NCI-H2107 treated with DMSO at 0.1 percent for 48 hours (cell line): ENCODE measurements around the gene IL34.
A peak's percentile ranks its signal among the peaks of the same experiment; 100 is the strongest.
"Not testable (repeated sequence)": the region's sequence is repeated elsewhere in the genome, so short reads cannot be mapped to it uniquely, and the experiment has no call there.

ENCODE experiments used
- DNase-seq: peaks from one replicate; lab custom pipeline; 2025; ENCODE audit not compliant: unreplicated experiment; lab: John Stamatoyannopoulos, UW

Gene IL34

DNA sequence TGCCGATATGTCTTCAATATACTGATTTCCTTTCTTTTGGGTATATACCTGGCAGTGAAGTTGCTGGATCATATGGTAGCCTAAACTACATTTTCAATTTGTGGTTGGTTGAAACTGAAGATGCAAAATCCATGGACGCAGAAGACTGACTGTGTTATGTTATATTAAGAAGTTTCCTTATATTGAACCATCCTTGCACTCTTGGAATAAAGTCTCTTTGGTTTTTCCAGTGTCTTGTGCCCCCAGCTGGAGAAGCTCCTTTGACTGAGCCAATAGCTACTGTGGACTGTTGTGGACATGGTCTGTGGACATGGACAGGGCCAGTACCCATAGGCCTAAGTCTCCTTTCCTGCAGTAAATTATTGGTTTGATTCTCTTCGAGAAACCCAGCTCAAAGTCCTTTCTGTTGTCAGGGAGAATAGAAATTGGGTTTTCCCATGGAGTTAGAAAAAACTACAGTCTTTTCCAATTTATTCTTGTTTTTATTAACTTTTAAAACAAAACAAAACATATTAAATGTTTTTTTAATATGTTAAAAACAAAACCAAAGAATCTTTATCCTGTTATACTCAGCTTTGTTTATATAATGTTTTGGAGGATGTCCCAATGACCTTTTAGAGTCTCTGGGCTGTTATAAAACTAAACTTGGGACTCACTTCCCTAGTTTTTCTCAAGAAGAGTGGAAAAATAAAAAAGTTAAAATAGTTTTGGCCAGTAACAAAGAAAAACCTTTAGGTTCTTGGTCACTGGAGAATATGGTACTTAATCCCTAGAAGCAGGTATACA is 15.2 kb upstream of the IL34 start:
- no peak for DNase-seq

DNA sequence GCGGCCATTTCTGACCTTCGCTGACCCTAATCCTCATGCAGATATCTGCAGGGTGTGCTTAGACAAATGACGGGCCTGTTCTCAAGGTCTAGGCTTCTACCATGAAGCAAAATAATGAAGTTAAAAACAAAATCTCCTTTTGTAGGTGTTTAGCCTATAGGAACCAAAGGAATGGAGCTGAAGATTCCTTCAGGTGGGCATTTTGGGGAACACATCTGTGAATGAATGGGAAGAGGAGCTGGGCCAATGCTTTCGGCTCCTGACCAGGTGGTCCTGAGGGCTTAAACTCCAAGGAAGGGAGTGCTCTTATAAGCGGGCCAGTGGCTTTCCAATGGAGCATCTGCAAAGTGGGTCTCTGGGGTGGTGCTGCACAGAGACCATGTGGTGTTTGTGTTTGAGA is 14.1 kb upstream of the IL34 start:
- DNase-seq: no peak

DNA sequence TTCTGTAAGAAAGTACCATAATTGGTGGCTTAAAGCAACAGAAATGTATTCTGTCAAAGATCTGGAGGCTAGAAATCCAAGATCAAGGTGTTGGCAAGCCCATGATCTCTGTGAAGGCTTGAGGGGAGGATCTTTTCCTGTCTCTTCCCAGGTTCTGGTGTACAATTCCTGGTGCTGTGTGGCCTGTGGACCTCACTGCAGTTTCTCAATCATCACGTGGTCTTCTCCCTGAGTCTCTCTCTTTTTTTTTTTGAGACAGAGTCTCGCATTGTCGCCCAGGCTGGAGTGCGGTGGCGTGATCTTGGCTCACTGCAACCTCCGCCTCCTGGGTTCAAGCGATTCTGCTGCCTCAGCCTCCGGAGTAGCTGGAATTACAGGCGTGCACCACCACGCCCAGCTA is 12.7 kb upstream of the IL34 start:
- not testable (repeated sequence) for DNase-seq

DNA sequence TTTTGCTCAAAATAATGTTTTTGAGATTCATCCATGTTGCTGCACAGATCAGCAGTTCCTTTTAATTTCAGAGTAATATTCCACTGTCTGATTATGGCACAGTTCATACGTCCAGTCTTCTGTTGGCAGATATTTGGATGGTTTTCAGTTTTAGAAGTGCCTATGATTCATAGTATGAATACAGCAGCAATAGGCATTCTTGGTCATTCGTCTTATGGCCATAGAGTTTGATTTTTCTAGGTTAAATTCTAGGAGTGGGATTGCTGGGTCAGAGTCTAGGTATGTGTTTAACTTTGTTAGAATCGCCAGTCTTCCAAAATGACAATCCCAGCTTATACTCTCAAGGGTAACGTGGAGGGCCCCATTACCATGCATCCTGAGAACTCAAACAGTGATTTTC is 11.5 kb upstream of the IL34 start:
- no peak for DNase-seq

DNA sequence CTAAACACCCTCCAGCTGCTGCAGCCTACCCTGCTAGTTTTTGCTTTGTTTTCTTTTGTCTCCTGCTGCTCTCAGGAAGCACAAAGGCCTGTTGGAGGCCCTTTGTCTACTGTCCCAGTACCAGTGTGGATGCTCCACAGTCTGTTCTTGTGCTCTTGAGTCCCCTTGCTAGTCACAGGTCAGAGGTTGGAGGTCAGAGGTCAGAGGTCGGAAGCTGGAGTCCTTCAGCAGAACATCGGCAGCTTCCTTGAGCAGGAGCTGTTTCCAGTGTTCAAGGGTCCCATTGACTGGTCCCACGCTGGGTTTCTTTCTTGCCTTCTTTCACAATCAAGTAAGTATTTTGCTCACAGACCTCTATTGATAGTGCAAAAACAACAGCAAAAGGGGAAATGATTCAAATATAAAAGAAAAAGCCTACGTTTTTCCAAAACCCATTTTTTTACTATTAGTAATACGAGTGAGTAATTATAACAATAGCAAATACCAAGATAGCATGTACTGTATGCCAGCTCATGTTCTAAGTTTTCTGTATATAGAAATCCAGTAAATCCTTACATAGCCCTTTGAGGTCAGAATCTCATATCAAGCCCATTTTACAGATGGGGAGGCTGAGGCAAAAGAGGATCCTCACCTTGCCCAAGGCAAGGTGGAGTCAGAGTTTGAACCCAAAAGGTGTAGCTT is 10.9 kb upstream of the IL34 start:
- DNase-seq: no peak

DNA sequence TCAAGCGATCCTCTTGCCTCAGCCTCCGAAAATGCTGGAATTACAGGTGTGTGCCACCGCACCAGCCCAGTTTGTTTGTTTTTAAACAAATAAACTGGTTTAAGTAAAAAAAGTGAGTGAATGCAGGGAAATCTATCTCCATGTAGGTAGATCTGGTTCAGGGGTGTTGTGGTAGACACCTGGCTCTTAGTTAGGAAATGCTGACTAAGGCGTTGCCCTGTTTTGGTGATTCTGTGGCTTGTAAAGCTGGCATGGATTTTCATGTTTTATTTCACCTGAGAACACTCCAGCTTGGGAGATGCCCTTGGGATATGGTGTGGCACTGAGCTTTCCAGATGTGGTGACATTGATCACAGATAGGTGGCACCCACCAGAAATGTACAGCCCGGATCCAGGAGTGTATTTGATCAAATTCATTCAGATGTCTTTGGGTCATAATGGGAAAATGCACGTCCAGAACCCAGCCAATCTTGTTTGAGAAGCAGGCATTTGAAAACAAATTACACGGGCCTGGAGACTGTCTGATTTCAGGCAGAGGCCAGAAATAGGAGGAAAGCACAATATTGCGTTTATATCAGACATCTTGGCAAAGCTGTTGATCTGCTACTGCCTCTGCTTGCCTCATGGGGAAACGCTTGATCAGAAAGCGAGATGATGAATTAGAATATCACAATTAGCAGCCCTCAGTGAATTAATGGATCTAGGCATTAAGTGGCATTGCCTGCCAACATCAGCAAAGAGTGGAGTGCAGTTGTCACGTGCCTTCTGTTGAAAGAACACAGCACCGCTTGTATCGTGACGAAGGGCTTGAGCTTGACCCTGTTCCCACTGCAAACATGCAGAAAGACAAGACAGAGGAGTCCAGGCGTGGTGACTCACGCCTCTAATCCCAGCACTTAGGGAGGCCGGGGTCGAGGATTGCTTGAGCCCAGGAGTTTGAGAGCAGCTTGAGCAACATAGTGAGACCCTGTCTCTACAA is 7.3 kb upstream of the IL34 start:
- no peak for DNase-seq

DNA sequence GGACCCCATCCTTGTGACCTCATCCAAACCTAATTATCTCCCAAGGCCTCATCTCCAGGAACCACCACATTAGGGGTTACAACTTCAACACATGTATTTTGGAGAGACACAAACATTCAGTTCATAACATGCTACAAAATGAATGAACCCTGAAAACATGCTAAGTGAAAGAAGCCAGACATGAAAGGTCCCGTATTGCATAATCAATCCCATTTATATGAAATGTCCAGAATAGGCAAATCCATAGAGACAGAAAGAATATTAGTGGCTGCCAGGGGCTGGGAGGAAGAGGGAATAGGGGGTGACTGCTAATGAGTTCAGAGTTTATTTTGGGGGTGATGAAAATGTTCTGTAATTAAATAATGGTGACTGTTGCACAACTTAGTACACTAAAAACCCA is 3.7 kb upstream of the IL34 start:
- DNase-seq: no peak

DNA sequence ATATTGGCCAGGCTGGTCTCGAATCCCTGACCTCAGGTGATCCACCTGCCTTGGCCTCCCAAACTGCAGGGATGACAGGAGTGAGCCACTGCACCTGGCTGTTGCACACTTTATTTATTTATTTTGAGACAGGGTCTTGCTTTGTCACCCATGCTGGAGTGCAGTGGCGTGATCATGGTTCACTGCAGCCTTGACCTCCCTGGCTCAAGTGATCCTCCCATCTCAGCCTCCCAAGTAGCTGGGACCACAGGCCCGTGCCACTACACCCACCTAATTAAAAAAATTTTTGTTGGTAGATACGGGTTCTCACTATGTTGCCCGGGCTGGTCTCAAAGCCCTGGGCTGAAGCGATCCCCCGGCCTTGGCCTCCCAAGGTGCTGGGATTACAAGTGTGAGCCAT is 3.1 kb upstream of the IL34 start:
- DNase-seq: not testable (repeated sequence)

DNA sequence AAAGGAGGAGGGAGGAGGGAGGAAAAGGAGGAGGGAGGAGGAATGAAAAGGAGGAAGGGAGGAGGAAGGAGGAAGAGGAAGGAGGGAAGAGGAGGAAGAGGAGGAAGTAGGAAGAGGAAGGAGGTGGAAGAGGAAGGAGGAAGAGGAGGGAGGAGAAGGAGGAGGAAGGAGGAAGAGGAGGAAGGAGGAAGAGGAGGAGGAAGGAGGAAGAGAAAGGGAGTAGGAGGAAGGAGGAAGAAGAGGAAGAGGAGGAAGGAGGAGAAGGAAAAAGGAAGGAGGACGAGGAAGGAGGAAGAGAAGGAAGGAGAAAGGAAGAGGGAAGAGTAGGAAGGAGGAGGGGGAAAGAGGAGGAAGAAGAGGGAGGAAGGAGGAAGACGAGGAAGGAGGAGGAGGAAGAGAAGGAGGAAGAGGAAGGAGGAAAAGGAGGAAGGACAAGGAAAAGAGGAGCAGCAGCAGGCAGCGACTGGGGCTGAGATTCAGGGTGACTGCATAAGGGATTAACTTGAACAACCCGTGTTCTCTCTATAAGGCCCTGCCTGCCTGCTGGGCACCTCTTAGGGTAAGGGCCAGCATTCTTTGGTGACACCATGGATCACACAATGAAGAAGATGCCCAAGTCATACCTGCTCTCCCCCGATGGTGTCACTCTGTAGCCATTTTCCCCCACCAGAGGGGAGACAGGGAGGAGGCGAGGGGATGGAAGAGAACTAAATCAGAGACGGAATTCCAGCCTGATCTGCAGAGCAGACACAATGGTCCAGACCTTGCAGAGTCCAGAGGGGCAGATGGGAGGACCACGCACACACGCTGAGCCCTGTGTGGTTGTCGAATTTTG is 1.4 kb upstream of the IL34 start:
- DNase-seq: no peak

DNA sequence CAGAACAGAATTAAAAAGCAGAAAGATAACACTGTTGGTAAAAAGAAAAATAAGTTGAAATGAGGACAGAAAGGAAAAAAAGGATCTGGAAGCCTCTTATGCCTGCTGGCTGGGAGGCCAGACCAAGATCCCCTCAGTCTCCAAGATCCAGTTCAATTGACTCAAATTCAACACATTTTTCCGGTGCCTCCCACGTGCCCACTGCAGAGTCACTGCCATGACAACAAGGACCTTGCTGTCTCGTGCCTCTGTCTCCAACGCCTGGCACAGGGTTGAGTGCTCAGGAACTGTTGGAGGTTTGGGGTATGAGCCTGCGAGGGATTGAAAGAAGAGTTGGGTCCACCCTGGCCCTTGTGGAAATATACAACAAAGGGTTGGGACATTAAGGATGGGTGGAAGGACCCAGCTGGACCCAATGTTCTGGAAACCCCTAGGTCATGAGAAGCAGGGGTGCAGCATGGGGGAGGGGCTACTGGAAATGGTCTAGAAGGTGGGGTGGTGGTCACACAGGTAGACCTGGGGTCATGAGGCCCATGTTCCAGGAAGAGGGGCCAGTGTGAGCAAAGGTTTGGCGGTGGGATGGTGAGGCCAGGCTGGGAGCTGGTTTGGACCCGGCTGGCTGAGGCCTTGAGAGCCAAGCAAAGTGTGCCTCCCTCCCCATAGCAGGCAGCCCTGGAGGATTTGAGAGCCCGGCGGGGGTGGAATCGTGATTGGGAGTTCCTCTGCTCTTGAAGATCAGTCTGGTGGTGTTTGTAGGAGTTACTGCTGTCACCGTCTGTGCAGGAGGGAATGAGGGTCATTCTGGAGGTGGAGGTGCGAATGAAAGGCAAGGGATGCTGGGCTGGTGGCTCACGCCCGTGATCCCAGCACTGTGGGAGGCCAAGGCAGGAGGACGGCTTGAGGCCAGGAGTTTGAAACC is 1.3 kb downstream of the IL34 start:
- no peak for DNase-seq

DNA sequence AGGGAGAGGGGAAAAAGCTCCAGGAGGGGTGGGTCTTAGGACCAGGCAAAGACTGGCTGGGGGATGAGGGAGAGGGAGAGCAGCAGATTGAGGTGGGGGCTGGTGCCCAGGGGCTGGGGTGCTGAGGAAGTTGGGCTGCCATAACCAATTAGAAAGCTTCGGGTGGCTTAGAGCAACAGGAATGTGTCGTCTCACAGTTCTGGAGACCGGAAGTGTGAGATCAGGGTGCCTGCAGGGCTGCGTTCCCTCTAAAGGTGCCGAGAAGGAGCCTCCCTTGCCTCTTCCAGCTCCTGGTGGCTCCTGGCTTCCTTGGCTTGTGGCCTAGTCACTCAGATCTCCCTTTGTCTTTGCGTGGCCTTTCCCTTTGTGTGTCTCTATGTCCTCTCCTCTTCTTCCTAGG is 2.2 kb downstream of the IL34 start:
- no peak for DNase-seq

DNA sequence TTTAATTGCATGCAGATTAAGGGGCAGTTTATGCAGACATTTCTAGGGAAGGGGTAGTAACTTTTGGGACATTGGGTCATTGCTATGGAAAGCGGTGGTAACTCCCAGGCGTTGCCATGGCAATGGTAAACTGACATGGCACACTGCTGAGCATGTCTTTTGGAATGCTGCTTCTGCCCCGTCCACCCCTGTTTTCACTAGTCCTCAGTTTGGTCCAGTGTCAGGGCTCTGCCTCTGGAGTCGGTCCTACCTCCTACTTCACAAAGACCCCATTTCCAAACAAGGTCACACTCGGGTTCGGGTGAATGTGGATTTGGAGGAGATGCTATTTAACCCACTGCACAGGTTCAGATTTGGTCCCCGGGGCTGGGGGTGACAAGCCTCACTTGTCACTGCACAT is 2.9 kb downstream of the IL34 start:
- no peak for DNase-seq

DNA sequence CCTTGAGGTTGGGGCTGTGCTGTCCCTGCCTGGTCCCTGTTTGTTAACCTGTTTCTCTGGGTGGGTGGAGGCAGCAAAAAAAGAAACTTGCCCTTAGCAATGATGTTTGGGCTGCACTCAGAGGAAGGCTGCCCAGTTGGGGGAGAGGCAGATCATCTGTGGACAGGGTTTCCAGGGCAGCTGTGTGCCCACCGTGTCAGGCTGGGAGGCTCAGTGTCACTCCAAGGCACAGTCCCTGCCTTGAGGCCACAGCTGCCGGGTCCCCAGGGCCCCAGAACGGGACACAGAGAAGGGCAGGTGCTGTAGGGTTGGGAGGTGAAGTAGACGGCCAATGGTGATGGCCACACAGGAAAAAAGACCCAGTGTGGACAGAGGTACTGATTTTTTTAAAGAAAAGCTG is 3.9 kb downstream of the IL34 start:
- no peak for DNase-seq

DNA sequence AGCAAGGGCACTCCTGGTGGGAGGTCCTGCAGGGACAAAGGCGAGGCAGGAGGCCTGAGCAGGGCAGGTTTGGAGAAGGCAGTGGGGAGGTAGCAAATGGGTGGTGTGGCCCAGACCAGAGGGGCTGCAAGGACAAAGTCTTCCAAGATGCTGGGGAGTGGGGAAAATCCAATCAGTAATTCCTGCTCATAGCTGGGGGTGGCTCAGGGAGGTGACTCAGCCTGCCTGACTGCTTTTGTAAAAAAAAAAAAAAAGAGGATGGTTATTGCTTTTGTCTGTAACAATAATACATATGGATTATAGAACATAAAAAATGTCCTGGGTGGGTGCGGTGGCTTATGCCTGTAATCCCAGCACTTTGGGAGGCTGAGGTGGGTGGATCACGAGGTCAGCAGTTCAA is 5.2 kb downstream of the IL34 start:
- DNase-seq: no peak

DNA sequence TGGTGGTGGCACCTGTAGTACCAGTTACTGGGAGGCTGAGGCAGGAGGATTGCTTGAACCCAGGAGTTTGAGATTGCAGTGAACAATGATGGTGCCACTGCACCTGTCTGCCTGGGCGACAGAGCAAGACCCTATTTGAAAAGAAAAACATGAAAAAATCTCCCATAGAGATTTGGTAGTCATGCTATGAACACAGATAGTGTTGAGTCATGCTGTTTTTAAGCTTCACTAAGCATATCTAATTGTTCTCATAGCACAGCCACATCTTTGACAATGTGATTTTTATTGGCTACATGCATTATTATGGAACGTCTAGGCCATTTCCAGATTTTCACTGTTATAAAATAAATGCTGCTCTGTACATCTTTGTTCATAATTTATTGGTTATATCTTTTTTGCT is 6.0 kb downstream of the IL34 start:
- DNase-seq: no peak

DNA sequence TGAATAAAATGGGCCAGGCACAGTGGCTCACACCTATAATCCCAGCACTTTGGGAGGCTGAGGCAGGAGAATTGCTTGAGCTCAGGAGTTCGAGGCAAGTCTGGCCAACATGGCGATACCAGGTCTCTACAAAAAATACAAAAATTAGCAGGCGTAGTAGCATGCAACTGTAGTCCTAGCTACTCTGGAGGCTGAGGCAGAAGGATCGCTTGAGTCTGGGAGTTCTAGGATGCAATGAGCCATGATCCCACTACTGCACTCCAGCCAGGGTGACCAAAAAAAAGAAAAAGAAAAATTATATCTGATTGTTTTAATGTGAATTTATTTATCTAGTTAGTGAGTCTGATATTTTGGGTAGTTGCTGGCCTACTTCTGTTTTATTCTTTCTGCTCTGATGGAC is 7.0 kb downstream of the IL34 start:
- DNase-seq: no peak

DNA sequence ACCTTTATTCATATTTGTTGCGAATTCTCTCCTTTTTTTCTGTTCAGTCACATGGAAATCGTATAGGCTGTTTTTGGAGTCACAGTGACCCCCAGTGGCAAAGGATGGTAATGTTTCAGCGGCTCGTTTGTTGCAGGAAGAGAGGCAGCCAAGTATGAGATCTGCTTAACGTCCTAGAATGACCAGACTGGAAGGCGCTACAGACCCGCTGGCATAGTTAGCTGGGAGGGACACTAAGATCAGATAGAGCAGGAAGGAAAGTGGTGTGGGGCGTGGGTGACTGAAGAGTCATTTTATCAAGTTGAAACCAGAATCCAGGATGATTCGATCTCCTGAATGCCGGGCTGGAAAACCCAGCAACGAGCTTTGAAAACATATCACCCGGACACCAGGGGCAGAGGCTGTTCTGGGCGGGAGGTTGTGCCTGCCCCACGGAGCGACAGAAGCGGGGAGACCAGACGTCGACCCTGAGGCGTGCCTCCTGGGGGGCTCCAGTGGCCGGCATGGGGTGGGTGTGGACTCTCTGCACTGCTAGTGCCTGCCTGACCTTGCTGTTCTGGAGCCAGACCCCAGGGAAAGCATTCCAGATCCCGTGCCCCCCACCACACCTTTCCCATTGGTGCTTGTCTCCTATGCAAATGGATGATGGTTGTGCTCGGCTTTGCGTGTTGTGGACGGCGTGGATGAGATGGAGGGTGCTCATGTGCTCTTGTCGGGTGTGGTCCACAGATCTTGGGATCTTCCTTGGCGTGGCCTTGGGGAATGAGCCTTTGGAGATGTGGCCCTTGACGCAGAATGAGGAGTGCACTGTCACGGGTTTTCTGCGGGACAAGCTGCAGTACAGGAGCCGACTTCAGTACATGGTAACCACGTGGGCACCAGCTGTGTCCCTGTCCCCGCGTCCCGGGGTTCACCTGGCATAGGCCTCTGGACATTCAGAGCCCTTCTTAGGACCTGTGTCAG is 7.7 kb downstream of the IL34 start:
- DNase-seq: peak; percentile 80

DNA sequence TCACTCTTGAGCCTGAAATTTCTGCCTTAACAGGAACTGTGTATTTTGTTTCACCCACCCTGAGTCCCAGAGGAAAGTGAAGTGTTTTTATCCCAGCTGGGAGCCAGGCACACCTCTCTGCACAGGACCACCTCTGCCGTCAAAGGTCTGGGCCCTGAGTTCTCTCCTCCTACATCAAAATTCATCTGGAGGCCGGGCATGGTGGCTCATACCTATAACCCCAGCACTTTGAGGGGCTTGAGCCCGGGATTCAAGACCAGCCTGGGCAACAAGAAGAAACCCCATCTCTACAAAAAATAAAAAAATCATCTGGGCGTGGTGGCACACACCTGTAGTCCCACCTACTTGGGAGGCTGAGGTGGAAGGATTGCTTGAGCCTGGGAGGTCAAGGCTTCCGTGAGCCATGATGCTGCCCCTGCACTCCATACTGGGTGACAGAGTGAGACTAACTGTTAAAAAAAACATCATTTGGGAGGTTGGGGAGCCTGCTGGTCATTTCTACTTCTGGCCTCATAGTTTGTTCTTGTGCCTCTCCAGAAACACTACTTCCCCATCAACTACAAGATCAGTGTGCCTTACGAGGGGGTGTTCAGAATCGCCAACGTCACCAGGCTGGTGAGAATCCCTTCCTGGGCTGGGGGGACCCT is 9.8 kb downstream of the IL34 start:
- DNase-seq: no peak
